HUES48 (cell line): ENCODE data around the gene ETFBKMT.

ENCODE experiments used
- H3K27ac ChIP-seq: one replicate; pipeline ENCODE4 v1.7.0; 2013; ENCODE audit warnings: low read depth, low read length, inconsistent platforms
- H3K27me3 ChIP-seq: 2 replicates; pipeline ENCODE4 v1.6.1; 2013; ENCODE audit warnings: mild to moderate bottlenecking, low read length; ENCODE audit not compliant: control insufficient read depth, insufficient read depth
- H3K36me3 ChIP-seq: 2 replicates; pipeline ENCODE4 v1.6.1; 2013; ENCODE audit warnings: low read length; ENCODE audit not compliant: control insufficient read depth, insufficient read depth
- H3K4me1 ChIP-seq: 2 replicates; pipeline ENCODE4 v1.6.1; 2013; ENCODE audit warnings: mild to moderate bottlenecking, low read length; ENCODE audit not compliant: control insufficient read depth, insufficient read depth
- H3K4me3 ChIP-seq: 2 replicates; pipeline ENCODE4 v1.5.1; 2013; ENCODE audit warnings: mild to moderate bottlenecking, low read depth, low read length
- H3K9ac ChIP-seq: 2 replicates; pipeline ENCODE4 v1.6.1; 2013; ENCODE audit warnings: mild to moderate bottlenecking, low read depth, low read length, moderate library complexity
- H3K9me3 ChIP-seq: 2 replicates; pipeline ENCODE4 v1.6.1; 2013; ENCODE audit warnings: low read length; ENCODE audit not compliant: control insufficient read depth, insufficient read depth

Gene ETFBKMT, protein sequence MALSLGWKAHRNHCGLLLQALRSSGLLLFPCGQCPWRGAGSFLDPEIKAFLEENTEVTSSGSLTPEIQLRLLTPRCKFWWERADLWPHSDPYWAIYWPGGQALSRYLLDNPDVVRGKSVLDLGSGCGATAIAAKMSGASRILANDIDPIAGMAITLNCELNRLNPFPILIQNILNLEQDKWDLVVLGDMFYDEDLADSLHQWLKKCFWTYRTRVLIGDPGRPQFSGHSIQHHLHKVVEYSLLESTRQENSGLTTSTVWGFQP

DNA sequence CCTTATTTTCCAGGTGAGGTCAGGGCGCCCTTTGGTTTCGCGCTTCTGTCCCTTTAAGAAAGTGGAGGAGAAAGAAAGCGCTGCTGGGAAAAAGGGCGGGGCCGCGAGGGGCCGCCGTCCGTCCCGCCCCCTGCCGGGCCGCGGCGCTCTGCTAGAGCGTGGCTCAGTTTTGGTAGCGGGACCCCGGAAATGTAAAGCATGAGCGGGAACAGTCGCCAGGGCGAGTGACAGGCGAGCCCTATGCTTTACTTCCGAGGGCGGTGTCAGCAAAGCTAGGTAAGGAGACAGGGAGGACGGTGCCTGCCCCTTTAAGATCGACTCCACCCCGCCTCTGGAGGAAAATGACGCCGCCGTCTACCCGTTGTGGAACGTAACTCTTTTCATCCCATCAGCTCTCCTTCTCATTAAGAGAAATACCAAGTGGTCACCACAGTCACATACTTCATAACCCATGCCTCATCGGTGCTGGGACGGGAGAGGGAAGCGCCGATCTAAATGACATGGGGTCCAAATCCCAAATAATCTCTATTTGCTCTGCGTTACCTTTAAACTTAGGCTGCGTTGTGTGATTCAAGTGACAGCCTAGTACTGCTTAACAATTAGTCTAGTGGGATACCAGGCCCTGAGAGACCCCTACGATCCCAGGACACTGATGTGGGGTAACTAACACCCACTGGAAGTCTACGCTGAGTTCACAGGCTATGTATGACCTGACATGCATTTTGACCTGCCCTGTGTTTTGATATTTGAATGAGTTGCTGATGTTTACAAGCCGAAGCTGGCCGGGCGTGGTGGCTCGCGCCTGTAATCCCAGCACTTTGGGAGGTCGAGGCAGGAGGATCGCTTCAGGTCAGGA, at the start of gene ETFBKMT:
Gene ETFBKMT, plus strand, starts transcription at position 602 of the 856 bp plus-strand sequence. CDS start 2,266 bp downstream, outside the sequence.
- H3K36me3 ChIP-seq, result no peaks in the 10 kb centered on the region
- H3K4me1 ChIP-seq, result peaks cover 6% of the 10 kb centered on the region
- peak within 1 kb of the TSS; percentile 81 for H3K27ac ChIP-seq
- H3K9ac ChIP-seq, result peak within 1 kb of the TSS; percentile 9
- no peaks in the 10 kb centered on the region for H3K27me3 ChIP-seq
- no peaks in the 10 kb centered on the region for H3K9me3 ChIP-seq
- peak within 1 kb of the TSS; percentile 85 for H3K4me3 ChIP-seq

DNA sequence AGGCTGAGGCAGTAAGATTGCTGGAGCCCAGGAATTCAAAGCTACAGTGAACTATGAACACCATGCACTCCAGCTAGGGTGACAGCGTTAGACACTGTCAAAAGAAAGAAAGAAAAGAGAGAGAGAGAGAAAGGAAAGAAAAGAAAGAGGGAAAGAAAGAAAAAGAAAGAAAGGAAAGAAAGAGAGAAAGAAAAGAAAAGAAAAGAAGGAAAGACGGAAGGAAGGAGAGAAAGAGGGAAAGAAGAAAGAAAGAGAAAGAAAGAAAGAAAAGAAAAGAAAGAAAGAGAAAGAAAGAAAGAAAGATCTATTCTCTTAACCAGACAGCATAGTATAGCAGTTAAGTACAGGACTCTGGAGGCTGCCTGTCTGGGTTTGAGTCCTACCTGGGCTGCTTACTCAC, 46.7 kb upstream of the ETFBKMT start:
- Histone ChIP-seq H3K4me3 (no peak overlapping the region), H3K9ac (no peak overlapping the region), H3K36me3 (no peaks in the 10 kb centered on the region), H3K4me1 (no peaks in the 10 kb centered on the region), H3K9me3 (peaks cover 10% of the 10 kb centered on the region; the same call in 1 of the 2 replicates), H3K27ac (no peak overlapping the region), H3K27me3 (no peaks in the 10 kb centered on the region)

DNA sequence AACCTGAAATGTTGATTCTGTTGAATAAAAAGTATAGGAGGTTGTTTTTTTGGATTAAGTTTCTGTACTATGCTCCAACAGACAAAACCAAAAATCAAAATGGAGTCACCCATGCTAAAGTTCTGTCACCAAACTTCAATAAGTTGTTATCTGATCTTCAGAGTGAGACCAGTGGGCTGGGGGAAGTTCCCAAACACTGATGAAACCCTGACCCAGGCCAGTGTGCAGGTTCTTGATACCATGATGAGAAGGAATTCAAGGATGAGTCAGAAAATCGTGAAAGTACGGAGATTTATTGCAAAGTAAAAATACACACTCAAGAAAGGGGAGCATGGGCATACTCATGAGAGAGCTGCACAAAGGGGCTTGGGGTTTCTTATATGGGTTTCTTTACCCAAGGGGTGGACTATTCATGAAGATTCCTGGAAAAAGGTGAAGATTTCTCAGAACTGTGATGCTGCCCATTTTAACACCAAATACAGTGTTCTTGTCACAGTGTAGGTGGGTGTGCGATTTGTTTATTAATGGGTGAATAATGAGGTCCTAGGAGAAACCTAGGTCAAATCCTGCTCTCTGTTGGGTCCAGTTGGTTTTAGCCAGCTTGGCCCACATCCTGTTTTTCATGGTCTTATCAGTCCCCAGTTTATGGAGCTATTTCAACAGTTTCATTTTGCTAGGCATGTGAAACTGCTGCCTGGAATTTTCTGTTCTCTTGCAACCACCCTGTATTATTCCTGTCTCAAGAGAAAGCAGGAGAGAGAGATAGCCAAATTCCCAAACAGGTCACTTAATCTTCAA, 41.1 kb upstream of the ETFBKMT start:
- H3K9ac ChIP-seq, result no peak overlapping the region
- H3K4me1 ChIP-seq, result no peaks in the 10 kb centered on the region
- no peaks in the 10 kb centered on the region for H3K27me3 ChIP-seq
- H3K27ac ChIP-seq, result no peak overlapping the region
- H3K36me3 ChIP-seq, result no peaks in the 10 kb centered on the region
- H3K4me3 ChIP-seq, result no peak overlapping the region
- H3K9me3 ChIP-seq, result no peaks in the 10 kb centered on the region

DNA sequence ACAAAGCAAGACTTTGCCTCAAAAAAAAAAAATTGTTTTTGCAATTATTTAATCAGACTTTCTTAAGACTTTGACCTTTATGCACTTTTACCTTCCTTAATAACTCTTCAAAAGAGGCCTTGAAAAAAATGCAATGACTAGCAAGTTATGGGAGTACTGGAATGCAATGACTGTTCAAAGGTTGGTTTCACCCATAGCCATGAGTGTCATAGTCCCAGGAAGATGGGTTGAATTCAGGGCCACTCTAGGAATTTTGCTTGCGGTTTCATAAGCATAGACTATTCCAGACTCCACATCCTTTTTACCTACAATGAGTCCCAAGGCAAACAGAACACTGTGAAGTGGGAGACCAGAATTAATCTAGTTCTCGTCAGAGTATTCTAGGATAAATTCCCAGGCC, 39.2 kb upstream of the ETFBKMT start:
- H3K9me3 ChIP-seq, result no peaks in the 10 kb centered on the region
- no peaks in the 10 kb centered on the region for H3K27me3 ChIP-seq
- H3K4me1 ChIP-seq, result no peaks in the 10 kb centered on the region
- no peak overlapping the region for H3K27ac ChIP-seq
- no peak overlapping the region for H3K9ac ChIP-seq
- H3K36me3 ChIP-seq, result no peaks in the 10 kb centered on the region
- no peak overlapping the region for H3K4me3 ChIP-seq

DNA sequence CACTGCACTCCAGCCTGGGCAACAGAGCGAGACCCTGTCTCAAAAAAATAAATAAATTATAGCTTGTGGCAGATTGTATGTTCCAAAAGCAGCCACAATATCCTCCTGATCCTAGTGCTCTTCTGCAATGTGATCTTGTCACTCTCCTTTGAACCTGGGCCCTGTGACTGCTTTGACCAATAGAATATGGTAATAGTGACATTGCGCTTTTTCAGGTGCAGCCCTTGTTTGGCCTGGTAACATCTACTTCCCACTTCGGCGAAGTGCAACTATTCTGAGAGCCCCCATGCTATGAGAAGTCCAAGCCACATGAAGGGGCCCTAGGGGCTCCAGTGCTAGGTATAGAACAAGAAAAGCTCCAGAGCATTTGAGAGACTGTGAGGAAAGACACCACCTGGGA, 37.5 kb upstream of the ETFBKMT start:
- H3K9ac ChIP-seq, result no peak overlapping the region
- H3K4me1 ChIP-seq, result no peaks in the 10 kb centered on the region
- no peak overlapping the region for H3K27ac ChIP-seq
- H3K27me3 ChIP-seq, result no peaks in the 10 kb centered on the region
- no peaks in the 10 kb centered on the region for H3K9me3 ChIP-seq
- no peak overlapping the region for H3K4me3 ChIP-seq
- H3K36me3 ChIP-seq, result no peaks in the 10 kb centered on the region

DNA sequence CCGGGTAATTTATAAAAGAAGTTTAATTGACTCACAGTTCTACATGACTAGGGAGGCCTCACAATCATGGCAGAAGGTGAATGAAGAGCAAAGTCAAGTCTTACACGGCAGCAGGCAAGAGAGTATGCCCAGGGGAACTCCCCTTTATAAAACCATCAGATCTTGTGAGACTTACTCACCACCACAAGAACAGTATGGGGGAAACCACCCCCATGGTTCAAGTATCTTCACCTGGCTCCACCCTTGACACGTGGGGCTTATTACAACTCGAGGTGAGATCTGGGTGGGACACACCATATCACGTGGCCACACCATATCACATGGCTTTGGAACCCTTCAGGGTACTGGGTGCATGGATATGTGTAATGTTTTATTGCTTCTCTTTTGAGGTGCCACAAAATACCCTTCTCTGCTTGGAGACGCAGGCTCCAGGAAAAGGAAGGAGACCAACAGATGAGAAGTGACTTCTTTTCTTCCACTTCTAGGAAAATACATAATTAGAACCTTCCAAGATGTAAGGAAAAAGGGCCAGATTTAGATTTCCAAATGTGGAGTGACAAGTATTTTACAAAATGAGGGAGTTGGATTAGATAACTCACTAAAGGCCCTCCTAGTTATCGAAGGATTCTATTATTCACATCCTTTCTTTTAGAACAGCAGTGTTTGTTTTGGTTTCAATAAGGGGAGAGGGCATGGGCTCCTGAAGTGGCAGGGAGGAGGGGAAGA, 33.1 kb upstream of the ETFBKMT start:
- H3K27ac ChIP-seq, result no peak overlapping the region
- H3K27me3 ChIP-seq, result no peaks in the 10 kb centered on the region
- no peaks in the 10 kb centered on the region for H3K4me1 ChIP-seq
- H3K9ac ChIP-seq, result no peak overlapping the region
- H3K36me3 ChIP-seq, result no peaks in the 10 kb centered on the region
- no peaks in the 10 kb centered on the region for H3K9me3 ChIP-seq
- H3K4me3 ChIP-seq, result no peak overlapping the region

DNA sequence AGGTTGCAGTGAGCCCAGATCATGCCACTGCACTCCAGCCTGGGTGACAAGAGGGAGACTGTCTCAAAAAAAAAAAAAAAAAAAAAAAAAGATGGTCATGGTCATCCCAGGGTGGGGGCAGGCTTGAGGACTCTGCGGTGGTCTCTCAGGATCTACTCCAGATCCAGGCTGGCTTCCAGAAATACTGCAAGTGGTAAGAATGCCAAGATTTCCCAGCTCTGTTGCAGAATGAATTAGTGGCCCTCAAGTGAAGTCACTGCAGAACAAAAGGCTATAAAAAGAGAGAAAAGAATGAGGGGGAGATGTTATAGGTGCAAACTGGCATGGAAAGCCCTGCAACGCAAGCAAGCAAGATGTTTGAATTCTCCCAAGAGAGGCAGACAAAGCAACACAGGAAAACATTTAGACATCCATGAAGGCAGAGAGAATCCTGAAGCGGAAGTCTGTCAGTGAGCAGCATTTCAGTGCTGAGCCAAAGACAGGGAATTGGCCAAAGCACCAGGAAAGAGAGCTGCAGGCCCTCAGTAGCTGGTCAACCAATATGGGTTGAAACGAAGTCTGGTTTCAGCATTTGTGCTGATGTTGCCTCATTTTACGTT, 31.9 kb upstream of the ETFBKMT start:
- no peak overlapping the region for H3K4me3 ChIP-seq
- no peaks in the 10 kb centered on the region for H3K27me3 ChIP-seq
- H3K9ac ChIP-seq, result no peak overlapping the region
- no peaks in the 10 kb centered on the region for H3K4me1 ChIP-seq
- no peak overlapping the region for H3K27ac ChIP-seq
- H3K36me3 ChIP-seq, result no peaks in the 10 kb centered on the region
- H3K9me3 ChIP-seq, result no peaks in the 10 kb centered on the region

DNA sequence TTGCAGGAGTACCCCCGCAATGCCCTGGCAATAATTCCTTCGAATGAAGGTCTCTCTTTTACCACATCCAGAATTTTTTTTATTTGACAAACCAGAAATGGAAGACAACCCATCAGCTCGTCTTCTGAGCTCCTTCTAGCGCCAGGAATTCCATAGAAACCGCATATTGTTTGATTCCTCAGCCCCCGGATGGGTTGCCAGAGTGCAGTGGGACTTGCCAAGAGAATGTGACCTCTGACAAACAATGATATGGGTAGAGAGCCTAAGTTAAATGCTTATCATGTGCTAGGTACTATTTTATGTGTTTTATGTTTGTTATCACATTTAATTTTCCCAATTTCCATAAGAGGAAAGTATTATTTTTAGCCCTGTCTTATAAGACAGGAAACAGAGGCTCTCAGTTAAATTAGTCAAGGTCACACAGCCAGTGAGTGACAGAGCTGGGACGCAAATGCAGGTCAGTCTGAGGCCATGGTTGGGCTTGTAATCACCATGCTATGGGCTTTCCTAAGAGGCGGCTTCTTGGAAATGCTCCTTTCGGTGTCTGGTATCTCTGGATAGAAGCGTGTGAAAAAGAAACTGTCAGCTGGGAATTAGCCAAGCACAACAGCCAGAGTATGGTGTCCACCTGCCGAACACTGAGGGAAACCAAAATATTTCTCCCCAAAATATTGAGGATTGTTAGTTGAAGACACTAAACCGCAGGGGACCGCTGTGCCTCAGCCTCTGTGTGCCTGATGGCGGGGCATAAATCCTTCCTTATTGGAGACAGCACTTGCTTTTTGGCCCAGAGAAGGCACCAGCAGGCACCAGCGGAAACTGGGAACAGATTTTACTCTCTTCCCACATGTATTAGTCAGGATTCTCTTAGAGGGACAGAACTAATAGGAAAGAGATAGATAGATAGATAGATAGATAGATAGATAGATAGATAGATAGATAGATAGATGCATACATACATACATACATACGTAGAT, 29.4 kb upstream of the ETFBKMT start:
- Histone ChIP-seq H3K27me3 (no peaks in the 10 kb centered on the region), H3K4me1 (no peaks in the 10 kb centered on the region), H3K9ac (no peak overlapping the region), H3K27ac (no peak overlapping the region), H3K4me3 (no peak overlapping the region), H3K9me3 (no peaks in the 10 kb centered on the region), H3K36me3 (no peaks in the 10 kb centered on the region)

DNA sequence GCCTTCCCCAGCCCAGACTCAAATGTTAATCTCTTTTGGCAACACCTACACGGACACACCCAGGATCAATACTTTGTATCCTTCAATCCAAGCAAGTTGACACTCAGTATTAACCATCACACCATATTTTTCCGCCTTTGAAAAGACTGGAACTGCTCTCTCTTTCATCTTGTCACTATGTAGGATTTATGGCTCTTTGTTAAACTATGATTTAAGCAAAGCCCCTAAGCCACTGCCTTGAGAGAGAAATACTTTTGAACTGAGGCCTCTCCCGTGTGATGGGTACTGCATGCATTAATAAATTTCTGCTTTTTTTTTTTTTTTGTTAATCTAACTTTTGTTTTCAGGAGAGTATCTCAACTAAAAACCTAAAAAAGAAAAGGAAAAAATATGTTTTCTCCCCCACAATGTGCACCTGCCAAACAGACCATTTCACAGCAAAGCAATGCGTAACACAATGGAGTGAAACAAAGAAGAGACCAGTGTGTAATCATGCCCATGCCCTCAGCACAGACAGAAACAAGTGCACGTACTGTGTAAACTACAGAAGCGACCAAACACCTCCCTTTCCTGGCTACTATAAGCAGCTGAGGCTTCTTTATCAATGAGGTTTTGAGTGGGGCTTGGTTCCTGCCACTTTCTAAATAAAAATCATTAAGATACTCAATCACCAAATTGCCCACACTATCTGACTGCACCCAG, 28.3 kb upstream of the ETFBKMT start:
- Histone ChIP-seq H3K4me3 (no peak overlapping the region), H3K9me3 (no peaks in the 10 kb centered on the region), H3K27me3 (no peaks in the 10 kb centered on the region), H3K9ac (no peak overlapping the region), H3K4me1 (0 out of 2 replicates have a peak, but pooled peaks cover under 1% of the 10 kb centered on the region), H3K36me3 (no peaks in the 10 kb centered on the region), H3K27ac (no peak overlapping the region)
